AG08395 (cell line): ENCODE data around the gene NUBPL.
A peak's percentile ranks its signal among the peaks of the same experiment; 100 is the strongest.

ENCODE experiments used
- DNase-seq: peaks from one replicate; pipeline ENCODE4 v3.0.0; 2012; ENCODE audit warnings: mixed read lengths, low spot score

Gene NUBPL

DNA sequence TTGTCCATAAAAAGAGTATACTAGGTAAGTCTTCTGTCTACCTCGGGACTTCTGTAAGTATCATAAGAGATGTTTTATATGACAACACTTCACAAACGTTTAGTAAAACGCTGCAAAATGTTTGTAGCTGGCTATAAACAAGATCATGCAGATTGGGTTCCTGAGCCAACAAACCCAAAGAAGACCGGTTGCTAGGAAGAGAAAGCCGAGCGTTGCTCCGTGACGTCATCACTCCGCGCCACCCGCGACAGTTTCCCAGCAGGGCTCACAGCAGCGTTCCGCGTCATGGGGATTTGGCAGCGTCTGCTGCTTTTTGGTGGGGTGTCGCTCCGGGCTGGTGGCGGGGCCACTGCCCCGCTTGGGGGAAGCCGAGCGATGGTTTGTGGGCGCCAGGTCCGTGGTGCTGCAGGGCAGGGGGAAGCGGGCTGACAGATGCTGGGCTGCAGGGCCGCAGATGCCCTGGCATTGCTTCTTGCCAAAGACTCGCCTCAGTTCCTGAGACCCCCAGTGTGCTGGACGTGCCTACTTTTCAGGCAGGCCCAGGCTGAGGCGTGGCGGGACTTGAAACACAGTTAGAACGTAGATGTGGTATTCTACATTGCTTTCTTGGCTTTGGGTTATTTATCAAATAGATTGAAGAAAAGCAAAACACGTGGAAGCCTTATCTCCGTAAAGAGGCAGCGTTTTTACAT lies at the start of gene NUBPL:
NUBPL (plus strand) TSS at position 250 of the 692 bp plus-strand sequence; CDS start at position 286, 36 bp downstream.
- peak; percentile 97 for DNase-seq

DNA sequence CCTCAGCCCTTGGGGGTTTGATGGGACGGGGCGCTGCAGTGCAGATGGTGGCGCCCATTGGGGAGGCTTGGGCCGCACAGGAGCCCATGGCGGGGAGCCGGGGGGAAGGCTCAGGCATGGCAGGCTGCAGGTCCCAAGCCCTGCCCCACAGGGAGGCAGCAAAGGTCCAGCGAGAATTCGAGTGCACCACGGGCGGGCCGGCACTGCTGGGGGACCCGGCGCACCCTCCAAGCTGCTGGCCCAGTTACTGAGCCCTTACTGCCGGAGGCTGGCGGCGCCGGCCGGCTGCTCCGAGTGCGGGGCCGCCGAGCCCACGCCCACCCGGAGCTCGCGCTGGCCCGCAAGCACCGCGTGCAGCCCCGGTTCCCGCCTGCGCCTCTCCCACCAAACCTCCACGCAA lies 34.1 kb upstream of the NUBPL start:
- no peak for DNase-seq

DNA sequence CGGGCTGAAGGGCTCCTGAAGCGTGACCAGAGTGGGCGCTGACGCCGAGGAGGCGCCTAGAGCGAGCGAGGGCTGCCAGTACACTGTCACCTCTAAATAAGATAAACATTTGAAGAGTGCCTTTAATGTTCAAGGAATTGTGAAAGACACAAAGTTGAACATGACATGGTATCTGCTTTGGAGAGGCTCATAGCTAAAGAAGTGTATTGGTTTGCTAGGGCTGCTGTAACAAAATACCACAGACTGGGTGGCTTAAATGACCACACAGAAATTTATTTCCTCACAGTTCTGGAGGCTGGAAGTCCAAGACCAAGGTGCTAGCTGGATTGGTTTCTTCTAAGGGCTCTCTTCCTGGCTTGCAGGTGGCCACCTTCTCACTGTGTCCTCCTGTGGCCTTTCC lies 33.7 kb upstream of the NUBPL start:
- no peak for DNase-seq

DNA sequence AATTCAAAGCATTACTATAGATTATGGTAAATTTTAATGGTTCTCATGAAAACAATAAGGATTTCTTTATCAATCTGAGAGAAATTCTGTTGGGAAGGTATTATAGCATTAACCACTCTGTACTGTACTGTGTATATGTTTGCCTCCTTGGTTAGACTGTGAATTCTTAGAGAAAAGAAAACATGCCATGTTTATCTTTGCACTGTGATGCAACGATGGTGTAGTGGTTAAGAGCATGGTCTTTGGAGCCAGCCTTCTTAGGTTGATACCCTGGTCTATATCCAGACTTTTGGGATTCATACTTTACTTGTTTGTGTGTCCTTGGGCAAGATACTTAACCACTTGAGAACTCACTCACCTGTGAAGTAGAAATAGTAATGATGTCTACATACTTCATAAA lies 32.2 kb upstream of the NUBPL start:
- DNase-seq, result no peak

GRCh38 chr14:31530136-31530535 lies 31.1 kb upstream of the NUBPL start:
- no peak for DNase-seq

GRCh38 chr14:31536201-31536960 lies 24.8 kb upstream of the NUBPL start:
- DNase-seq, result no peak

- DNase-seq, result no peak
Observed at GRCh38 chr14:31541702-31542101, 19.5 kb upstream of the NUBPL start.

DNA sequence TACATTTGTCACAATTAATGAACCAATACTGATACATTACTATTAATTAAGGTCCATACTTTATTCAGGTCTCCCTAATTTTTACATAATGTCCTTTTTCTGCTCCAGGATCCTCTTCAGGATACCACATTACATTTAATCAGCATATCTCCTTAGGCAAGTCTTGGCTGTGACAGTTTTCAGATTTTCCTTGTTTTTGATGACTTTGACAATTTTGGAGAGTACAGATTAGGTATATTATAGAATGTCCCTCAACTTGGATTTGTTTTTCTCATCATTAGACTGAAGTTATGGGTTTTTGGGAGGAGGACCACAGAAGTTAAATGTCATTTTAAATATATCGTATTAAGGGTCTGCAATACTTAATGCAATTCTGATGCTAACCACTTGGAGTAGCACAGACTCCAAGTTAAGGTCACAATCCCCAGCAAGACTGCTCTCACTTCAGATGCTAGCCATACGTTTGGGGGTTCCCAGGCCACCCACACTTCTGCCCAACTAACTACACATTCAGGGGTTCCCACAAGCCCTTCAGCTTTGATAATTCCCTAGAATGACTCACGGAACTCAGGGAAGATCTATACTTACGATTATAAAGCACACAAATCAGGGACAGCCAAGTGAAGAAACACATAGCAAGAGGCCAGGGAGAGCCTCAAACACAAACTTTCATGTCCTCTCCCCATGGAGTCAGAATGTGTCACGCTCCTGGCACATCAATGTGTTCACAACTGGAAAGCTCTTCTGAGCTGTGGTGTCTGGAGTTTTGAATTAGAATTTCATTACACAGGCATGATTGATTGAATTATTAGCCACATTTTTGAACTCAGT lies 17.0 kb upstream of the NUBPL start:
- DNase-seq, result no peak

DNA sequence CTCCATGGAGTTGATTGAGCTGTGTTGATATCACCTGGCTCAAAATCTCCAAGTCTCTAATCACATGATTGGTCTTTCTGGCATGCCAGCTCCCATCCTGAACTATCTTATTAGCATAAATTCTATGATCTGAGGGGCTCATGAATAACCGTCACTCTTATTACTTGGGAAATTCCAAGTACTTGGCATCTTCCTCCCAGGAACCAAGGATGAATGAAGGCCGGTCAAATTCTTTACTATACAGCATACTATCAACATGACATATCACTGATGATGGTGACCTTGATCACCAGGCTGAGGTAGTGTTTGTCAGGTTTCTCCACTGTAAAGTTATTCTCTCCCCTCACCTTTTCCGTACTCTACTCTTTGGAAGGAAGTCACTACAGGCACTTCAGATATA lies 16.4 kb upstream of the NUBPL start:
- DNase-seq, result no peak

DNA sequence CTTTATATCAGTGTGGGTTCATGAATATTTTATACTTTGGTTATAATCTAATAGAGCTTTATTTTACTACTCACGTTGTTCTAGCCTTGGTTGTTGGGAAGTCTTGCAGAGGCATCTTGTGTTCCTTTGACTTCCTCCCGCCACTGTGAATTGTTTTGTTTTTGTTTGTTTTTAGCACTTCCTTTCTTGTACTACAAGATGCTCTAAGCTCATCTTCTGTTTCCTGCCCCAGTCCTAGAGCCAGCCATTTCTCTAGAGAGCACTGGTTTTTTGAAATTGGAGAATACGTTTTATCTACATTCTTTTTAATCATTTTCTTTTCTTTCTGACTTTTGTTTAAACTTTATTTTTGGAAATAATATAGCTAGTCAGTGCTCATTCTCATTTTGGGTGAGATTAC lies 15.9 kb upstream of the NUBPL start:
- DNase-seq, result no peak

GRCh38 chr14:31549817-31550216 lies 11.4 kb upstream of the NUBPL start:
- no peak for DNase-seq

DNA sequence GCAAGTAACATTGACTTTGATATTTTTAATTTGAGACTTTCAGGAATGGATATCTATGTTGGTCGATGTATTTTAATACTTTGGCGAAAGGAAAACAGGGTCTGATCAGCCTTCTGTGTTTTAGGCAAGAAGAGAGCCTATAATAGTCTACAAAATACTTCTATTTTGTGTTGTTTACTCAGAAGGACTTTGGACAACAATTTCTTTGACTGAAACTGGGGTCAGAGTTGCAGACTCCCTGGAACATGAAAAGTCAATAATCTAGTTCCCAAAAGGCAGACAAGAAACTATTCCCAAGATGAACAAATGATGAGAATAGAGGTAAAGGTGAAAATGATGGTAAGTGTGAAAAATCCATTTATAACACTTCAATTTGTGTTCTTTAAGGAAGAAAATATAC lies 10.6 kb upstream of the NUBPL start:
- no peak for DNase-seq

DNA sequence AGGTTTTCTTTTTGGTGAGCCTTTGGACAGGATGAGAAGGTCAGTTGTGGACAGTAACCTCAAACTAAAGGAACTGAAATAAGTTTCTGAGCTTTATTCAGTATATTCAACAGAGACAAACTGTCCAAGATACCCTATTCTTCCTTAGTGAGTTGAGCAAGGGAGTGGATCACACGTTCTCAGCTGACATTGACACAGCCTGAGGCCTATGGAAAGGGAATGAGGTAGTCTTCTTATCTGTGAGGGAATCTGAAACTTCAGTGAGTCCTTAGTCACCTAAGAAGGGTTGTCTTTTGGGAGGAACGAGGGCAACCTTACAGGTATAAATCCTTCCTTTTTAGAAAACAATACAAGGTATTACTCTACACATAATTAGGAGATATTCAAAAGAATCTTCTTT lies 5.0 kb upstream of the NUBPL start:
- no peak for DNase-seq

- DNase-seq, result no peak
Observed at GRCh38 chr14:31559939-31560338, 1.3 kb upstream of the NUBPL start.

- no peak for DNase-seq
Observed at GRCh38 chr14:31560759-31561154, 447 bp upstream of the NUBPL start.

DNA sequence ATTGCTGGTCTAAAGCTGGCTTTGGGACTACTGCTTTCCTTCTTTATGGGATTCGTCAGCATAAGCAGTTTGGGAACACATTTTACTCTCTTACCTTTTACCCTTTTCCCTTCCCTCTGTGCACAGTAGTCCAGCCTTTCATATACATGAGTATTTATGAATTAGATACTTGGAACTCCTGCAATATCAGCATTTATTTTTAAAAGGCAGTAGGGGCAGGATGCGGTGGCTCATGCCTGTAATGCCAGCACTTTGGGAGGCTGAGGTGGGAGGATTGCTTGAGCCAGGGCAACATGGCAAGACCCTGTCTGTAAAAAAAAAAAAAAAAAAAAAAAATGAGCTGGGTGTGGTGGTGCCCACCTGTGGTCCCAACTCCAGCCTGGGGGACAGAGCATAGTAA lies 3.0 kb downstream of the NUBPL start:
- no peak for DNase-seq

GRCh38 chr14:31566456-31566855 lies 5.3 kb downstream of the NUBPL start:
- no peak for DNase-seq

DNA sequence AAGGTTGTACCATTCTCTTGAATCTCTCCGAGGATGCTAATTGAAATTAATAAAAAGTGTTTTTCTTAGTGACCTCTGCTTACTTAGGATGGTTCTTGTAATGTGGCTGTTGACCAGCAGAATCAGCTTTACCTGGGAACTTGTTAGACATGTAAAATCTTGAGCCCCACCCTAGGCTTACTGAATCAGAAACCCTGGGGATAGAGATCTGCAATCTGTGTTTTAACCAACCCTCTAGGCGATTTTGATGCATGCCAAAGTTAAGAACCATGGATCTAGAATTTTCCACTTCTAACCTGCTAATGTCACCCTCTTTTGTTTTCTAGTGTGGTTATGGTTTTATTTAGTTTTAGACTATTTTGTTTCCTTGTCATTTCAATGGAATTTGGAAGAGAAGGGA lies 6.5 kb downstream of the NUBPL start:
- no peak for DNase-seq

DNA sequence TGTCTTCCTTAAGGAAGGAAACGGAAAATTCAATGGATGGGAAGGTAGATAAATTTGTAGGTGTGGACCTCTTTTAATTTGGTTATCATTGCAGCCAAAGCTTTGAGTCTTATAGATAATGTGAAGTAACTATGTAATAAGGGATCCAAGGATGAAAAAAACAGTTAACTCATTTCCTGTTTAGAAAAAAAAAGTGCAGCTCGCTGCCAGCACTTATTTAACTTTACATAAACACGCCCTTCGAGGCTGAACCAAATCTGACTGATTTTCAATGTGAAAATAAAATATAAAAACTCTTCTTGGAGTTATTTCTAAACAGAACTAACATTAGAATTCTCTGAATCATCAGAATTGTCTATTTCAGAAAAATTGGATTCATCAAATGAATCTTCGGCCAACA lies 7.0 kb downstream of the NUBPL start:
- no peak for DNase-seq

- no peak for DNase-seq
Observed at GRCh38 chr14:31568671-31569070, 7.5 kb downstream of the NUBPL start.

- DNase-seq, result no peak
Observed at GRCh38 chr14:31572955-31573354, 11.8 kb downstream of the NUBPL start.

DNA sequence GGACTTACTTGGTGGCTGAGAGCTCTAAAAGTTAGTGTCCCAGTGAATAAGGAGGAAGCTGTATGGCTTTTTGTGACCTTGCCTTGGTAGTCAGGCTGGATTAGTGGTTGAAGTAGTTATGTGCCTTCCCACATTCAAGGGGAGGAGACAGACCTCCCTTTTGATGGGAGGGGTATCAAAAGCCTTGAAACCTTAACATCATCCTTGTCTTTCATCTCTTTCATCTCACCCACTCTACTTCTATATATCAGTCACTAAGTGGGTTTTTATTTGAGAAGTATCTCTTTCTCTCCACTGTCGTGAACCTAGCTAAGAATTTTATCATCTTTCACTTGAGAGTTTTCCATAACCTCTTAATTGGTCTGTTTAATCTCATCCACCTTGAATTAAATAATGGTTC lies 15.7 kb downstream of the NUBPL start:
- DNase-seq, result no peak

- peak; percentile 13 for DNase-seq
Observed at GRCh38 chr14:31578266-31578665, 17.1 kb downstream of the NUBPL start.
